ENCODE results near the gene ATP1A1.

The ATP1A1 gene

GRCh38 chr1:116345843-116346242, 27.2 kb upstream of the ATP1A1 start:
- peak in 4 of 5 donors; percentile 14 to 66 (median 47) for DNase-seq

GRCh38 chr1:116346943-116347673, 25.9 kb upstream of the ATP1A1 start:
- no peak for DNase-seq

- DNase-seq, result no peak
These were observed 25.3 kb upstream of the ATP1A1 start for GRCh38 chr1:116347696-116348095.

- DNase-seq, result no peak
These were observed 22.9 kb upstream of the ATP1A1 start for GRCh38 chr1:116350097-116350645.

- no peak for DNase-seq
These were observed 21.1 kb upstream of the ATP1A1 start for GRCh38 chr1:116351914-116352313.

- DNase-seq, result peak in 1 of 5 donors; percentile 18
These were observed 20.7 kb upstream of the ATP1A1 start for GRCh38 chr1:116352349-116352813.

GRCh38 chr1:116353155-116353554, 19.9 kb upstream of the ATP1A1 start:
- DNase-seq, result no peak

- DNase-seq, result no peak
These were observed 17.0 kb upstream of the ATP1A1 start for GRCh38 chr1:116356067-116356466.

- DNase-seq, result no peak
These were observed 16.4 kb upstream of the ATP1A1 start for GRCh38 chr1:116356673-116357072.

GRCh38 chr1:116357487-116357886, 15.6 kb upstream of the ATP1A1 start:
- DNase-seq, result no peak

GRCh38 chr1:116359060-116359830, 13.8 kb upstream of the ATP1A1 start:
- no peak for DNase-seq

- no peak for DNase-seq
These were observed 13.2 kb upstream of the ATP1A1 start for GRCh38 chr1:116359871-116360270.

- DNase-seq, result peak in 1 of 5 donors; percentile 30
These were observed 12.4 kb upstream of the ATP1A1 start for GRCh38 chr1:116360429-116361173.

- no peak for DNase-seq
These were observed 11.4 kb upstream of the ATP1A1 start for GRCh38 chr1:116361648-116362047.

- DNase-seq, result no peak
These were observed 11.0 kb upstream of the ATP1A1 start for GRCh38 chr1:116362050-116362449.

GRCh38 chr1:116365353-116365780, 7.7 kb upstream of the ATP1A1 start:
- no peak for DNase-seq

- no peak for DNase-seq
These were observed 7.2 kb upstream of the ATP1A1 start for GRCh38 chr1:116365857-116366256.

GRCh38 chr1:116367256-116367945, 5.6 kb upstream of the ATP1A1 start:
- no peak for DNase-seq

- no peak for DNase-seq
These were observed 4.8 kb upstream of the ATP1A1 start for GRCh38 chr1:116368241-116368640.

- no peak for DNase-seq
These were observed 2.9 kb upstream of the ATP1A1 start for GRCh38 chr1:116370181-116370580.

- no peak for DNase-seq
These were observed 1.3 kb upstream of the ATP1A1 start for GRCh38 chr1:116371752-116372151.

GRCh38 chr1:116372191-116372590, 853 bp upstream of the ATP1A1 start:
- DNase-seq, result no peak
